ENCODE measurements around the gene B4GALNT3.

The B4GALNT3 gene

DNA sequence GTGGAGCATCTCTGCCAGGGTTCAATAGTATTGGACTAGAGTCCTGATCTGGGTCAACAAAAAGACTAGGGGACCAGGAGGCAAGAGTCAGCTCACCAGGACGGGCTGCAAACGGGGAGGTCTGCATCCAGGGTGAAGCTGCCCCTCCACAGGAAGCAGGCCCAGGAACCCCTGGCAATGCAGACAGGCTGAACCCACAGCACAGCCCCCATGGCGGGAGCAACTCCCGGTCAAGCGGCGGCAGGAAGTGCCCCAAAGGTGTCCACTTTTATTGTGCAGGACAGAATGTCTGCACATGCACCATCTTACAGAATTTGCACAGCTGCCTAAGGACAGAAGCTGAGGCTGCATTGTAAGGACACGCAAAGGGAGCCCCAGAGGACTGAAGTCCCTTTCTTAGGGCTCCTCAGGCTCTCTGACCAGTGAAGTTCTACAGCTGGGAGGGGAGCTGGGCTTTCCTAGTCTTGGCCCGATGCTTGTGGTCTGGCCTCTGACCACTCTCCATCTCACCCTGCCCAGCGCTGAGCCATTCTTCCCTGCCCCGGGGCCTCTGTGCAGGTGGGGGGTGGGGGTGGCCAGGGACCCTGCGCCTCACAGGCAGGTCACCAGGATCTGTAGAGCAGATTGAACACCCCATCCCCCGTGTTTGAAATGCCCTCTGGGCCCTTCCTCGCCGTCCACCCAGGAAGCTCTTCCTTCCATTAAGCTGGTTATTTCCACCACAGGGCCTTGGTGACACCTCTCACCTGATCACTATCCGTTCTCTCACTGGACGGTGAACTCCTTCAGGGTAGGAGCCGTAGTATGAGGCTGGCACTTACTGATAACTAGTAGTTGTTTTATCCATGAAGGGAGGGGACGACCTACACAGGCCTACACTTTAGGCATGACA lies 127.6 kb downstream of the B4GALNT3 start:
- TF ChIP-seq, protein P1, sequence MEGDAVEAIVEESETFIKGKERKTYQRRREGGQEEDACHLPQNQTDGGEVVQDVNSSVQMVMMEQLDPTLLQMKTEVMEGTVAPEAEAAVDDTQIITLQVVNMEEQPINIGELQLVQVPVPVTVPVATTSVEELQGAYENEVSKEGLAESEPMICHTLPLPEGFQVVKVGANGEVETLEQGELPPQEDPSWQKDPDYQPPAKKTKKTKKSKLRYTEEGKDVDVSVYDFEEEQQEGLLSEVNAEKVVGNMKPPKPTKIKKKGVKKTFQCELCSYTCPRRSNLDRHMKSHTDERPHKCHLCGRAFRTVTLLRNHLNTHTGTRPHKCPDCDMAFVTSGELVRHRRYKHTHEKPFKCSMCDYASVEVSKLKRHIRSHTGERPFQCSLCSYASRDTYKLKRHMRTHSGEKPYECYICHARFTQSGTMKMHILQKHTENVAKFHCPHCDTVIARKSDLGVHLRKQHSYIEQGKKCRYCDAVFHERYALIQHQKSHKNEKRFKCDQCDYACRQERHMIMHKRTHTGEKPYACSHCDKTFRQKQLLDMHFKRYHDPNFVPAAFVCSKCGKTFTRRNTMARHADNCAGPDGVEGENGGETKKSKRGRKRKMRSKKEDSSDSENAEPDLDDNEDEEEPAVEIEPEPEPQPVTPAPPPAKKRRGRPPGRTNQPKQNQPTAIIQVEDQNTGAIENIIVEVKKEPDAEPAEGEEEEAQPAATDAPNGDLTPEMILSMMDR (conservative IDR thresholded peaks at IDR 0.05; ENCODE audit: low read depth, low read length): no peak
- no peak for DNase-seq (ENCODE audit: low read depth)
- H3K4me3 ChIP-seq (ENCODE audit: low read length): no peak overlapping the region

DNA sequence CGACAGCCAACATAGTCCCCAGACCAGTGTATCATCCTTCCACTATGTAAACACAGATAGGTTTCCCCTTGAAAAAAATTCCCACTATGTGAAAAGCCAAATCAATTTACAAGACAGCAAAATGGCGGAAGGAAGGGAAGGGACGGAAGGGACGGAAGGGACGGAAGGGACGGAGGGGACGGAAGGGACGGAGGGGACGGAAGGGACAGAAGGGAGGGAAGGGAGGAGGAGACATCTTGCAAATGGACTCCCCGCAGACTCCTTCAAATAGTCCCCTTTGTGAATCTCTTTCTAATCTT lies 128.2 kb downstream of the B4GALNT3 start:
- TF ChIP-seq, protein P1 (conservative IDR thresholded peaks at IDR 0.05; ENCODE audit: low read depth, low read length): no peak
- no peak for DNase-seq (ENCODE audit: low read depth)
- H3K4me3 ChIP-seq (ENCODE audit: low read length): no peak overlapping the region

DNA sequence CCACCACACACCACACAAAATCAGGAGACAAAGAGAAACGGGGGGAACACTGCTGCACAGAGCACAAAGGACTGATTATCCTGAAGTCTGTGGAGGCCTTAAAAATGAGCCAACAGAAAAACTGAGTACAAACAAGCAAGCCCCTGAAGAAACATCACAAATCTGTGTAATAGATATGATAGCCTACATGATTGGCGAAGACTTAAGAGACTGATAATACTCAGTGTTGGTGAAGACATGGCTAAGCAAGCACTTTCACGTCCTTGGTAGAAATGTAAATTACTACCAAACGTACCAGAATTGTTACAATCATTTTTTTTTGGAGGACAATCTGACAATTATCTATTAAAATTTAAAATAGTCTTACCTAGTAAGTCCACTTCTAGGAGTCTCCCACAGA lies 128.9 kb downstream of the B4GALNT3 start:
- H3K4me3 ChIP-seq (ENCODE audit: low read length): no peak overlapping the region
- DNase-seq (ENCODE audit: low read depth): no peak
- TF ChIP-seq, protein P1 (conservative IDR thresholded peaks at IDR 0.05; ENCODE audit: low read depth, low read length): no peak

DNA sequence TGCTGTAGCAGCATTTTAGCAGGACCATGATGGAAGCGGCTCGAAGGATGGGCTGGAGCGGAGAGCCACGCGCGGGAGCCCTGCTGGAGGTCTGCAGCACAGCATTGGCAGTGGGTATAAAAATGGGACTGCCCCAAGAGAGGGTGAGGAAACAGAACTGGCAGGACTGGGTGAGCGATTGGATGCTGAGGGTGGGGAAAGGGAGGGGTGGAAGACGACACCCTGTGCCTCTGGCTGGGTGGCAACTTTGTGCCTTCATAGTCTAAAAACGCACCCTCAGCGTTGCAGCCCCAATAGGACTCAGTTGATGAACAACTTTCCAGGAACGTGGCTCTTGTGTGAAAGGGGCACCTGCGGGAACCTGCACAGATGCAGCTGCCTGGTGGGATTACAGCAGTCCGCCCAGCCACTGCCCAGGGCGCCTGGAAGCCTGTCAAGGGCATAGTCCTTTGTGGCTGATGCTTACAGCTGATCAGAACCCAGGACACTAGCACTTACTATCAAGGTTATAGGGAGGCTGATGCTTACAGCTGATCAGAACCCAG lies 130.5 kb downstream of the B4GALNT3 start:
- TF ChIP-seq, protein P1 (conservative IDR thresholded peaks at IDR 0.05; ENCODE audit: low read depth, low read length): no peak
- no peak for DNase-seq (ENCODE audit: low read depth)

DNA sequence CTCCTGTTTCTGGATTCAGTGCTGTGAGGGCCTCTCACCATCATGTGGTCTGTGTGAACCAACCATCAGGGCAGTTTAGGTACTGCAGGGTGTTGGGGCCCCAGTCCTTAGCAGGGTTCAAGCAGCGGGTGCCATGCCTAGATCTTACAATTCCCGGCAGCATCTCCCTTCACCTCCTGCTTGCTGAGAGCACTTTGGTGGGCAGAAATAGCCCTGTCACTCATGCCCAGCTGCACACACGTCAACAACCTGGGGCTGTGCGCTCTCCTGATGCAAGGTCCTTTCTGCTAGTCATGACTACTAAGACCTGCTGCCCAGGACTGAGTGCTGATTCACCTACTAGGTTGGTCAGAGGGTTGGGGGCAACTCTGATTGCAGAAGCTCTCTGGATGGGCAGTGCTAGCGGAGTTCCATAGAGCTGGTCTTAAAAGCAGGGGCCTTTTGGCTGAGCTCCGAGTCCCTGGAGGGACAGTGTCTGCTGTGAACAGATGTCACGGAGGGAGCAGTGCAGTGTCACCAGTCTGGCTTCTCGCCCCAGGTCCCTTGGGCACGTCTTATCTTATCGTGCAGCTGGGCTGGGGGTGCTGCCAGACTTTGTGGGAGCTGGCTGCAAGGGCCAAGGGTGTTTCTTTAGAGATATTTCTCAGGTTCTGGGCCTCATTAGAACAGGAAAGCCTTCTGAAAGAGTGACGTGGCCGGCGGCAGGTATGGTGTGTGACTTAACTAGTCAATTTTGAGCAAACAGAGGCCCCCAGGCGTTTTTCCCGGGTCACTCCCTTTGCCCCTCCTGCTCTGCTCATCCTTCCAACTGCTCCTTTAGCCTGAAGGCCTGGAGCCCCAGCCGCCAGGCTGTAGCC lies 131.7 kb downstream of the B4GALNT3 start:
- H3K4me3 ChIP-seq (ENCODE audit: low read length): no peak overlapping the region
- TF ChIP-seq, protein P1 (conservative IDR thresholded peaks at IDR 0.05; ENCODE audit: low read depth, low read length): peak; percentile 8
- no peak for DNase-seq (ENCODE audit: low read depth)

More for the DNA sequence above, 130.5 kb downstream of the B4GALNT3 start:
- no peak overlapping the region for H3K4me3 ChIP-seq (ENCODE audit: low read length)

DNA sequence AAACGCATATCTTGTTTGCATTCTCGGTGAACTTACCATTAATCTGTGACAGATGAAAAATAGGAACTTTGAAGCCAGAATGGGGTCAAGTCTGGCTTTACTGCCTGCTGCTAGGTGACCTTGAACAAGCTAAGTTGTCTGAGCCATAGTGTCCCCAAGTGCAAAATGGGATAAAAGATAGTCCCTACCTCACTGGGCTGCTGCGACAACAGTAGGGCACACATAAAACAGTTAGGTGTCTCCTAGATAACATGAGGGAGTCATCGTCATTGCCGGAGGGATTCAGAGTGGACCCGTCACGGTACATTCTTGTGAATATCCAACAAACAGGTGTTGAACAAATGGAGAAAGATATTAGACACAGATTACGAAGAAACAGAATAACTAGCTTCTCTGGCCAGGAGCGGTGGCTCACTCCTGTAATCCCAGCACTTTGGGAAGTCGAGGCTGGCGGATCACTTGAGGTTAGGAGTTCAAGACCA lies 132.3 kb downstream of the B4GALNT3 start:
- no peak overlapping the region for H3K4me3 ChIP-seq (ENCODE audit: low read length)
- no peak for DNase-seq (ENCODE audit: low read depth)
- TF ChIP-seq, protein P1 (conservative IDR thresholded peaks at IDR 0.05; ENCODE audit: low read depth, low read length): no peak

All from retinal pigment epithelial cell (primary cell).